Measurements from ENCODE around the gene MAP4K2. TPM values are rescaled to one million over a fixed set of nuclear protein-coding genes. Genes with fewer than 3 reads are reported as not detected.

MAP4K2 gene
- total and polyA plus RNA-seq, 2 experiments from 2014 or later = 9.9 to 42.6 TPM

- Mint-ChIP-seq H3K4me3 (peak overlapping the region; percentile 78), H3K27ac (peak overlapping the region; percentile 93)
Observed at GRCh38 chr11:64804346-64805210, 1.6 kb upstream of the MAP4K2 start.

DNA sequence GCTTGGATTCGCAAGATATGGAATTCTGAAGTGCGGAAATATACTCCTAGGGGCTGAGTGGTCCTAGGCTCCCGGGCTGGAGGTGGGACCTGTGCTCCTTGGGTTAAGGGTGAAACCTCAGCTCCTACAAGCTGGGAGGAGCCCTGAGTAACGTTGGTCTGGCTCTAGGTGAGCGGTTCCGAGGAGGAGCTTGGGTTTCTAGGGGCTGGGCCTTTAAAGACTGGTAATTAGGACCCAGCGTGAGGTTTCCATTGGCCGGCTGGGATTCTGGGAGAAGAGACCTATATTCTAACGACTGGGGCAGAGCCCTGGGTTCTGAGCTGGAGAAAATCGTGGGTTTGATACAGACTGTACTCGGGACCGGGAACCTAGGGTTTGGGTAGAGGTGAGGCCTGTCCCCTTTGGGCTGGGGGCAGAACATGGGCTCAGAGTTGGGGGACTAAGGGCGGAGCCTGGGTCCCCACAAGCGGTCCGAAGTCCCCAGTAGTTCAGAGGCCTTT, 882 bp upstream of the MAP4K2 start:
- Histone ChIP-seq H3F3A (replicated peaks; ENCODE audit: low read depth) (peaks cover 8% of the 10 kb centered on the region; the same call in 1 of the 2 replicates), H3K79me2 (replicated peaks; ENCODE audit: insufficient read depth) (no peaks in the 10 kb centered on the region), H3K4me1 (ENCODE audit: insufficient read depth) (peaks cover 4% of the 10 kb centered on the region; the same call in 1 of the 2 replicates), H3K27me3 (ENCODE audit: insufficient read depth) (no peaks in the 10 kb centered on the region), H3K27ac (ENCODE audit: low read depth) (peak overlapping the region; percentile 93), H2AFZ (no peak overlapping the region), H3K9me2 (ENCODE audit: insufficient read depth) (no peaks in the 10 kb centered on the region), H4K20me1 (replicated peaks; ENCODE audit: insufficient read depth) (0 out of 2 replicates have a peak, but pooled peaks cover 9% of the 10 kb centered on the region), H3K4me2 (peak overlapping the region; percentile 84), H3K4me3 (peak overlapping the region; percentile 72), H3K36me3 (ENCODE audit: insufficient read depth) (no peaks in the 10 kb centered on the region)
- H3K9me3 Mint-ChIP-seq = no peaks in the 10 kb centered on the region
- peaks cover 10% of the 10 kb centered on the region for H3K27me3 Mint-ChIP-seq (ENCODE audit: insufficient read depth, low read depth, poor library complexity)
- H3K27ac Mint-ChIP-seq = peak overlapping the region; percentile 93
- peaks cover 21% of the 10 kb centered on the region for H3K36me3 Mint-ChIP-seq (ENCODE audit: low read depth)
- TF ChIP-seq CREB1 (CRISPR knock-in tag; IDR thresholded peaks at IDR 0.05; ENCODE audit: low read depth) (no peak), POLR2AphosphoS5 (IDR thresholded peaks at IDR 0.05; ENCODE audit: low read depth) (peak; percentile 2; the same call in 1 of the 2 replicates)
- DNase-seq (ENCODE audit: low spot score) (peak; percentile 84), ATAC-seq (peak; percentile 76)
- peak overlapping the region; percentile 78 for H3K4me3 Mint-ChIP-seq
- peaks cover 14% of the 10 kb centered on the region for H3K4me1 Mint-ChIP-seq

More at GRCh38 chr11:64804346-64805210, 1.6 kb upstream of the MAP4K2 start:
- H3K4me2 ChIP-seq = peak overlapping the region; percentile 84
- H3K27me3 ChIP-seq (ENCODE audit: insufficient read depth) = no peaks in the 10 kb centered on the region
- Mint-ChIP-seq H3K36me3 (ENCODE audit: low read depth) (peaks cover 21% of the 10 kb centered on the region), H3K27me3 (ENCODE audit: insufficient read depth, low read depth, poor library complexity) (peaks cover 10% of the 10 kb centered on the region), H3K4me1 (peaks cover 20% of the 10 kb centered on the region), H3K9me3 (no peaks in the 10 kb centered on the region)
- peak; percentile 66 for DNase-seq (ENCODE audit: low spot score)
- no peak overlapping the region for H2AFZ ChIP-seq
- H3K9me2 ChIP-seq (ENCODE audit: insufficient read depth) = no peaks in the 10 kb centered on the region
- H3F3A ChIP-seq (replicated peaks; ENCODE audit: low read depth) = peaks cover 12% of the 10 kb centered on the region
- no peak for TF ChIP-seq NANOG (IDR thresholded peaks at IDR 0.05; ENCODE audit: borderline replicate concordance)
- TF ChIP-seq, protein P1, sequence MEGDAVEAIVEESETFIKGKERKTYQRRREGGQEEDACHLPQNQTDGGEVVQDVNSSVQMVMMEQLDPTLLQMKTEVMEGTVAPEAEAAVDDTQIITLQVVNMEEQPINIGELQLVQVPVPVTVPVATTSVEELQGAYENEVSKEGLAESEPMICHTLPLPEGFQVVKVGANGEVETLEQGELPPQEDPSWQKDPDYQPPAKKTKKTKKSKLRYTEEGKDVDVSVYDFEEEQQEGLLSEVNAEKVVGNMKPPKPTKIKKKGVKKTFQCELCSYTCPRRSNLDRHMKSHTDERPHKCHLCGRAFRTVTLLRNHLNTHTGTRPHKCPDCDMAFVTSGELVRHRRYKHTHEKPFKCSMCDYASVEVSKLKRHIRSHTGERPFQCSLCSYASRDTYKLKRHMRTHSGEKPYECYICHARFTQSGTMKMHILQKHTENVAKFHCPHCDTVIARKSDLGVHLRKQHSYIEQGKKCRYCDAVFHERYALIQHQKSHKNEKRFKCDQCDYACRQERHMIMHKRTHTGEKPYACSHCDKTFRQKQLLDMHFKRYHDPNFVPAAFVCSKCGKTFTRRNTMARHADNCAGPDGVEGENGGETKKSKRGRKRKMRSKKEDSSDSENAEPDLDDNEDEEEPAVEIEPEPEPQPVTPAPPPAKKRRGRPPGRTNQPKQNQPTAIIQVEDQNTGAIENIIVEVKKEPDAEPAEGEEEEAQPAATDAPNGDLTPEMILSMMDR (conservative IDR thresholded peaks at IDR 0.05; ENCODE audit: low read depth in 2 of 2) = peak; percentile 36 to 59; a peak in 3 of 4 replicates
- H3K4me3 ChIP-seq = peak overlapping the region; percentile 72; the same call in 1 of the 2 replicates
- peak; percentile 12 for ATAC-seq
- peaks cover 8% of the 10 kb centered on the region; the same call in 1 of the 2 replicates for H3K4me1 ChIP-seq (ENCODE audit: insufficient read depth)
- peaks cover 6% of the 10 kb centered on the region; the same call in 1 of the 2 replicates for H3K79me2 ChIP-seq (replicated peaks; ENCODE audit: insufficient read depth)
- peak overlapping the region; percentile 93 for H3K27ac ChIP-seq (ENCODE audit: low read depth)
- no peaks in the 10 kb centered on the region for H3K36me3 ChIP-seq (ENCODE audit: insufficient read depth)
- H4K20me1 ChIP-seq (replicated peaks; ENCODE audit: insufficient read depth) = 0 out of 2 replicates have a peak, but pooled peaks cover 13% of the 10 kb centered on the region
